ENCODE data around the gene LARGE1. TPM values are rescaled to one million over a fixed set of nuclear protein-coding genes. Genes with fewer than 3 reads are reported as not detected.

Gene LARGE1
- total and polyA plus RNA-seq, 9 of the 15 experiments (the other 6 are each of a cell fraction or from before 2014, with no cell fraction given): 0.01 to 0.66 (median 0.14) TPM; not detected in 2

- in situ Hi-C loops (cut with MboI): no loop called here
- H3K27ac ChIP-seq (ENCODE audit: extremely low read depth, low read depth, low read length): no peak overlapping the region
These were observed 647.4 kb downstream of the LARGE1 start for GRCh38 chr22:33272871-33273270.

More at GRCh38 chr22:33272871-33273270, 647.4 kb downstream of the LARGE1 start:
- DNase-seq (ENCODE audit: extremely low read depth in 1 of 4, low spot score in 3 of 4) (no peak), ATAC-seq (no peak), FAIRE-seq (no peak)
- intact Hi-C loops (cut with micrococcal nuclease): no loop called here
- Histone ChIP-seq H3K4me1 (replicated peaks in 1 of 2; ENCODE audit: control insufficient read depth in 2 of 2, insufficient read depth in 2 of 2, low read length in 2 of 2) (no peaks in the 10 kb centered on the region), H3K36me3 (ENCODE audit: control insufficient read depth, insufficient read depth, low read length) (no peaks in the 10 kb centered on the region), H3K79me2 (ENCODE audit: control insufficient read depth, insufficient read depth, low read length) (no peaks in the 10 kb centered on the region), H3K9ac (ENCODE audit: insufficient read depth in 1 of 2, low read depth in 2 of 2, low read length in 2 of 2) (no peak overlapping the region), H2AFZ (ENCODE audit: low read depth, low read length) (no peak overlapping the region), H3K4me3 (no peak overlapping the region), H3K27me3 (ENCODE audit: control insufficient read depth in 2 of 2, insufficient read depth in 2 of 2, low read length in 2 of 2) (no peaks in the 10 kb centered on the region), H3K4me2 (ENCODE audit: insufficient read depth, low read length) (no peak overlapping the region), H3K9me3 (replicated peaks; ENCODE audit: control insufficient read depth, insufficient read depth, low read depth, low read length) (no peaks in the 10 kb centered on the region), H3K9me1 (ENCODE audit: control insufficient read depth, insufficient read depth, low read length) (no peaks in the 10 kb centered on the region), H4K20me1 (replicated peaks; ENCODE audit: control insufficient read depth, insufficient read depth, low read length) (no peaks in the 10 kb centered on the region)
- TF ChIP-seq IFI16 (CRISPR knock-in tag; IDR thresholded peaks at IDR 0.05) (no peak), CBX8 (IDR thresholded peaks at IDR 0.05; ENCODE audit: borderline replicate concordance, extremely low read depth, low read depth, low read length, poor library complexity, severe bottlenecking) (no peak), IRF9 (tag; IDR thresholded peaks at IDR 0.05) (no peak), SFPQ (IDR thresholded peaks at IDR 0.05; ENCODE audit: low read depth, low read length) (no peak), FOXO4 (CRISPR knock-in tag; IDR thresholded peaks at IDR 0.05) (no peak), ZNF41 (CRISPR knock-in tag; conservative IDR thresholded peaks at IDR 0.05) (no peak), NR2F6 (CRISPR knock-in tag; IDR thresholded peaks at IDR 0.05) (no peak), ZNF511 (CRISPR knock-in tag; IDR thresholded peaks at IDR 0.05) (no peak), RAD51 (IDR thresholded peaks at IDR 0.05; ENCODE audit: borderline replicate concordance, low read depth) (no peak), ETV6 (IDR thresholded peaks at IDR 0.05; ENCODE audit: borderline replicate concordance in 1 of 2, low read depth in 2 of 2, low read length in 1 of 2) (no peak), ETV6 (CRISPR knock-in tag; IDR thresholded peaks at IDR 0.05; ENCODE audit: borderline replicate concordance) (no peak), NCOA4 (IDR thresholded peaks at IDR 0.05; ENCODE audit: partially characterized antibody) (no peak), GTF2B (IDR thresholded peaks at IDR 0.05; ENCODE audit: extremely low read depth, insufficient read length) (no peak)
- BruUV-seq (replicated peaks): no TSS peak
- POLR2A ChIA-PET: no interaction called here
- WGBS (ENCODE audit: insufficient coverage, low coverage, missing lambda C conversion rate): 0% methylated on average over 2 of the region's 2 CpGs
- CTCF ChIA-PET (ENCODE audit: low intra/inter-chr PET ratio): no interaction called here

Data from K562 (cell line).